Measurements from ENCODE around the gene OR5B21.

Gene OR5B21

GRCh38 chr11:58490827-58491226 is 17.1 kb downstream of the OR5B21 start:
- no peak for DNase-seq

DNA sequence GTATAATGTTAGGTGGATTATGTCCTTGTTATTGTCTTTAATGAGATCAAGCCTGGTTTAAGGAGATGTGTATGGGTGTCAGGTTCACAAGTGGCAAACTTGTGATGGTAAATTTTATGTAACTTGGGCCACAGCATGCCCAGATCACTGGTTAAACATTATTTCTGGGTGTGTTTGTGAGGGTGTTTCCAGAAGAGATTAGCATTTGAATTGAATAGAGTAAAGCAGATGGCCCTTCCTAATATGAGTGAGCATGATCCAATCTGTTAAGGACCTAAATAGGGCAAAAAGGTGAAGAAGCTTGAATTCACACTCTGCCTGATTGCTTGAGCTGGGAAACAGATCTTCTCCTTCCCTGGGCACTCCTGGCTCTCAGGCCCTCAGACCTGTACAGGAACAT is 20.7 kb downstream of the OR5B21 start:
- DNase-seq = no peak

GRCh38 chr11:58485961-58486360 is 21.9 kb downstream of the OR5B21 start:
- DNase-seq = no peak

DNA sequence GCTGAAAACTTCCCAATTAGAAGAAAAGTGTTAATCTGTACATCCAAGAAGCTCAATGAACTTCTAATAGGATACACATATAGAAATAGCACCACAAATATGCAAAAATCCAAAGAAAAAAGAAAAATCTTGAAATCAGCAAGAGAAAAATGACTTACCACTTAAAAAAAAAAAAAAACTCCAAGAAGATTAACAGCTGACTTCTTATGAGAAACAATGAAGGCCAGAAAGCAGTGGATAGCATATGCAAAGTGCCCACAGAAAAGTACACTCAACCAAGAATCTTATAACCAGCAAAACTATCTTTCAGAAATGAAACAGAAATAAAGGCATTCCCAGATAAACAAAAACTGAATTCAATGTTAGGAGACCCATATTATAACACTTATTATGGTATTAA is 36.0 kb downstream of the OR5B21 start:
- DNase-seq = no peak

DNA sequence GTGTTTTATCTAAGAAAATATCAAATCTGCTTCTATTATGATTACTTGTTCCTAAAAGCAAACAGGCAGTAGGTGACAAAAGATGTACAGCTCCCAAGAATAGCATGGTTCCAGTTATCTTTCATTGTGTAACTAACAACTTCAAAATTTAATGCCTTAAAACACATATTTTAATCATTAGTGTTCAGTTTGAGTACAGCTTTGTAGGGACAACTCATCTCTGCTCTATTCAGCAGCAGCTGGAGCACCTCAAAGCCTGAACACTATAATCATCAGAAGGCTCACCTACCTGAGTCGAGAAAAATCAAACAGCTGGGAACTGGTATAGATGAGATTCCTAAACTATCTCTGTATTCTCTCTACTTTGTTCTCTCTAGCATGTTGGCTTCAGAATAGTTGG is 41.6 kb downstream of the OR5B21 start:
- no peak for DNase-seq

DNA sequence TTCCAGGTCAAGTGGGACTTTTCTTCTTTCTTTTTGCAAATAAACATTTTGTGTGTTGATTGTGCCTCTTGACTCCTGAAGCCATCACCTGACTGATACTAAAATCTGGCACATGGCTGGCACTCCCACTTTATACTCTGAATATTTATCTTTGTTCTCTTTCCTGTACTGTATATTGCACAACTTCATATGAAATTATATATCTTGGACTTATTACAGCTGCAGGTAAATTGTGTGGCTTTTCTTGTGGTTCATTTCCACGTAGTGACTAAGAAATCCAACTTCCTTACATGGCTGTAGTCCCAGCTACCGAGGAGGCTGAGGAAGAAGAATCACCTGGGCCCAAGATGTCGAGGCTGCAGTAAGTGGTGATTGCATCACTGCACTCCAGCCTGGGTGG is 42.2 kb downstream of the OR5B21 start:
- DNase-seq = no peak
